H9 (cell line): Measurements from ENCODE around the gene UBE2N. TPM values are rescaled to one million over a fixed set of nuclear protein-coding genes. Genes with fewer than 3 reads are reported as not detected.

ENCODE experiments used
- DNase-seq: peaks from one replicate; pipeline ENCODE4 v3.0.0-alpha.2; 2017
- H2AFZ ChIP-seq: one replicate; pipeline ENCODE4 v1.6.1; 2013; ENCODE audit warnings: mild to moderate bottlenecking, low read length, control low read depth, moderate library complexity
- H2AK5ac ChIP-seq: 2 replicates; pipeline ENCODE4 v1.6.1; 2013; ENCODE audit warnings: low read length, control low read depth, mixed read lengths; ENCODE audit not compliant: insufficient read length
- H2BK120ac ChIP-seq: one replicate; pipeline ENCODE4 v1.6.1; 2013; ENCODE audit warnings: low read depth, mild to moderate bottlenecking, low read length, control low read depth, inconsistent platforms; ENCODE audit not compliant: poor library complexity, severe bottlenecking
- H2BK12ac ChIP-seq: 2 replicates; pipeline ENCODE4 v1.6.1; 2013; ENCODE audit warnings: low read length, control low read depth, mixed read lengths, low read depth; ENCODE audit not compliant: insufficient read length
- H2BK15ac ChIP-seq: 2 replicates; pipeline ENCODE4 v1.6.1; 2013; ENCODE audit warnings: low read depth, low read length, control low read depth
- H2BK20ac ChIP-seq: one replicate; pipeline ENCODE4 v1.6.1; 2013; ENCODE audit warnings: low read depth, mild to moderate bottlenecking, low read length, control low read depth, inconsistent platforms; ENCODE audit not compliant: poor library complexity, severe bottlenecking
- H2BK5ac ChIP-seq: 2 replicates; pipeline ENCODE4 v1.6.1; 2013; ENCODE audit warnings: low read length, control low read depth, mixed read lengths; ENCODE audit not compliant: insufficient read length
- H3K14ac ChIP-seq: 2 replicates; pipeline ENCODE4 v1.6.1; 2013; ENCODE audit warnings: low read length, control low read depth; ENCODE audit not compliant: insufficient read depth
- H3K18ac ChIP-seq: 2 replicates; pipeline ENCODE4 v1.6.1; 2013; ENCODE audit warnings: low read depth, mild to moderate bottlenecking, mixed read lengths, low read length, control low read depth; ENCODE audit not compliant: insufficient read length
- H3K23ac ChIP-seq: 2 replicates; pipeline ENCODE4 v1.6.1; 2013; ENCODE audit warnings: low read length, control low read depth, mixed read lengths, low read depth; ENCODE audit not compliant: insufficient read length
- H3K23me2 ChIP-seq: 2 replicates; pipeline ENCODE4 v1.6.1; 2013; ENCODE audit warnings: low read depth, mild to moderate bottlenecking, mixed read lengths, low read length, control low read depth; ENCODE audit not compliant: insufficient read length, poor library complexity, severe bottlenecking
- H3K27ac ChIP-seq: 2 replicates; pipeline ENCODE4 v1.5.1; 2013; ENCODE audit warnings: low read length, control low read depth, mixed read lengths, low read depth; ENCODE audit not compliant: insufficient read length
- H3K27me3 ChIP-seq: 2 replicates; pipeline ENCODE4 v1.6.1; 2013; ENCODE audit warnings: low read length, control low read depth, inconsistent platforms; ENCODE audit not compliant: insufficient read depth
- H3K4ac ChIP-seq: 2 replicates; pipeline ENCODE4 v1.6.1; 2013; ENCODE audit warnings: low read depth, mild to moderate bottlenecking, control low read depth, inconsistent platforms, low read length, moderate library complexity
- H3K4me1 ChIP-seq: 2 replicates; pipeline ENCODE4 v1.6.1; 2013; ENCODE audit warnings: low read length, control low read depth, inconsistent platforms; ENCODE audit not compliant: insufficient read depth
- H3K4me2 ChIP-seq: 2 replicates; pipeline ENCODE4 v1.6.1; 2013; ENCODE audit warnings: low read length, control low read depth, mixed read lengths; ENCODE audit not compliant: insufficient read length, insufficient read depth
- H3K56ac ChIP-seq: 2 replicates; pipeline ENCODE4 v1.6.1; 2013; ENCODE audit warnings: low read depth, mild to moderate bottlenecking, mixed read lengths, low read length, control low read depth; ENCODE audit not compliant: insufficient read length
- H3K79me1 ChIP-seq: 2 replicates; pipeline ENCODE4 v1.6.1; 2013; ENCODE audit warnings: low read depth, mild to moderate bottlenecking, moderate library complexity, low read length, control low read depth, inconsistent platforms; ENCODE audit not compliant: insufficient read depth, poor library complexity, severe bottlenecking
- H3K79me2 ChIP-seq: 2 replicates; pipeline ENCODE4 v1.6.1; 2013; ENCODE audit warnings: low read length, control low read depth, inconsistent platforms; ENCODE audit not compliant: insufficient read depth
- H3K9ac ChIP-seq: 2 replicates; pipeline ENCODE4 v1.6.1; 2013; ENCODE audit warnings: low read length, control low read depth, mixed read lengths; ENCODE audit not compliant: insufficient read length; ENCODE audit errors: extremely low read depth
- H3K9me3 ChIP-seq: one replicate; pipeline ENCODE4 v1.6.1; 2013; ENCODE audit warnings: low read depth, low read length, inconsistent platforms; ENCODE audit not compliant: control insufficient read depth
- H3T11ph ChIP-seq: one replicate; pipeline ENCODE4 v1.6.1; 2013; ENCODE audit warnings: mild to moderate bottlenecking, low read length, control low read depth, inconsistent platforms
- H4K20me1 ChIP-seq: one replicate; pipeline ENCODE4 v1.6.1; 2013; ENCODE audit not compliant: control insufficient read depth, insufficient read length, insufficient read depth
- H4K5ac ChIP-seq: 2 replicates; pipeline ENCODE4 v1.6.1; 2013; ENCODE audit warnings: low read depth, mild to moderate bottlenecking, mixed read lengths, low read length, control low read depth; ENCODE audit not compliant: insufficient read length
- H4K8ac ChIP-seq: replicated peaks from 2 replicates; pipeline ENCODE4 v1.6.1; 2013; ENCODE audit warnings: low read length, control low read depth, mixed read lengths, low read depth; ENCODE audit not compliant: insufficient read length
- H4K91ac ChIP-seq: 2 replicates; pipeline ENCODE4 v1.6.1; 2013; ENCODE audit warnings: low read depth, mild to moderate bottlenecking, moderate library complexity, mixed read lengths, low read length, control low read depth; ENCODE audit not compliant: insufficient read length
- H3K27ac Mint-ChIP-seq, 3 experiments: 2 replicates in 2 of 3; 3 replicates in 1 of 3; pipeline ENCODE4 v1.8.0; 2020 to 2021; ENCODE audit warnings: mixed read lengths in 3 of 3, mild to moderate bottlenecking in 1 of 3, moderate library complexity in 1 of 3
- H3K27me3 Mint-ChIP-seq: 2 replicates; pipeline ENCODE4 v1.8.0; 2021; ENCODE audit warnings: low read depth, mild to moderate bottlenecking, moderate library complexity, mixed read lengths
- H3K36me3 Mint-ChIP-seq, 3 experiments: 2 replicates in 2 of 3; 3 replicates in 1 of 3; pipeline ENCODE4 v1.8.0; 2020 to 2021; ENCODE audit warnings: low read depth in 3 of 3, mixed read lengths in 3 of 3; ENCODE audit not compliant: insufficient read depth in 1 of 3
- H3K4me1 Mint-ChIP-seq, 2 experiments: 2 replicates each; pipeline ENCODE4 v1.8.0; 2020; ENCODE audit warnings: mixed read lengths in 2 of 2
- H3K4me3 Mint-ChIP-seq, 2 experiments: 2 replicates in 1 of 2; 3 replicates in 1 of 2; pipeline ENCODE4 v1.8.0; 2020 to 2021; ENCODE audit warnings: mild to moderate bottlenecking in 2 of 2, mixed read lengths in 2 of 2, moderate library complexity in 1 of 2
- H3K9me3 Mint-ChIP-seq, 2 experiments: 2 replicates in 1 of 2; 3 replicates in 1 of 2; pipeline ENCODE4 v1.8.0; 2020; ENCODE audit warnings: mild to moderate bottlenecking in 2 of 2, mixed read lengths in 2 of 2, moderate library complexity in 1 of 2
- WGBS: extraction: QIAGEN DNeasy Blood & Tissue Kit; methylation state at CpG from one replicate; pipeline ENCODE4 v1.1.7; 2013; ENCODE audit warnings: missing lambda C conversion rate, low lambda C conversion rate, mixed read lengths; ENCODE audit not compliant: insufficient read length; ENCODE audit errors: extremely low coverage; 5-methylcytosine and 5-hydroxymethylcytosine counted together
- total RNA-seq: library from RNA; stranded (reverse); gene quantifications from 2 replicates; pipeline ENCODE4 v1.2.1, GENCODE V29; 2021
- TF ChIP-seq, protein P1 (sequence below): fragments of 200-600 bp; sonication (generic); conservative IDR thresholded peaks from 3 replicates; pipeline ENCODE4 v1.8.0; 2021; ENCODE audit warnings: antibody characterized with exemption, mild to moderate bottlenecking

The UBE2N gene
- total RNA-seq, 1 experiment from 2014 or later, result 192 TPM

DNA sequence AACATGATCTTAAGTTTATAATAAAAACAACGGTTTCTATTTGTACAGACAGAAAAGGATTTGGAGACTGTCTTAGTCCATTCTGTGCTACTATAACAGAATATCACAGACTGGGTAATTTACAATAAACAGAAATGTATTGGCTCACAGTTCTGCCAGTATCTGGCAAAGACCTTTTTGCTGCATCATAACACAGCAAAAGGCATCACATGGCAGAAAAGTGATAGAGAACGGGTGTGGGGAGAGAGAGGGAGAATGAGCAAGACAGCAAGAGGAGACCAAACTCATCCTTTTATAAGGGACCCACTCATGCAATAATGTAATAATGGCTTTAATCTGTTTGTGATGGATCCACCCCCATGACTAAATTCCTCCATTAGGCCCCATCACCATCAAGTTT, 81.1 kb downstream of the UBE2N start:
- Histone ChIP-seq H2AK5ac (no peak overlapping the region), H3K23me2 (no peaks in the 10 kb centered on the region), H2BK120ac (no peak overlapping the region), H3K56ac (no peak overlapping the region), H2BK12ac (no peak overlapping the region), H2BK15ac (no peak overlapping the region), H4K20me1 (no peaks in the 10 kb centered on the region), H4K5ac (no peak overlapping the region), H3K79me1 (no peaks in the 10 kb centered on the region), H3K79me2 (no peaks in the 10 kb centered on the region), H3K14ac (no peak overlapping the region), H3K9ac (no peak overlapping the region), H3K23ac (no peak overlapping the region), H3K27me3 (no peaks in the 10 kb centered on the region), H3K27ac (no peak overlapping the region), H3K4me1 (no peaks in the 10 kb centered on the region; the same call in 1 of the 2 replicates), H4K91ac (no peak overlapping the region), H3K9me3 (no peaks in the 10 kb centered on the region), H2BK20ac (no peak overlapping the region), H2BK5ac (no peak overlapping the region), H3K4ac (no peak overlapping the region), H2AFZ (no peak overlapping the region), H3K4me2 (no peak overlapping the region), H4K8ac (no peak overlapping the region), H3T11ph (no peak overlapping the region), H3K18ac (no peak overlapping the region)
- DNase-seq, result no peak
- Mint-ChIP-seq H3K4me3 (no peak overlapping the region), H3K27me3 (no peaks in the 10 kb centered on the region), H3K27ac (no peak overlapping the region), H3K36me3 (no peaks in the 10 kb centered on the region), H3K9me3 (no peaks in the 10 kb centered on the region), H3K4me1 (no peaks in the 10 kb centered on the region)
- TF ChIP-seq, protein P1, sequence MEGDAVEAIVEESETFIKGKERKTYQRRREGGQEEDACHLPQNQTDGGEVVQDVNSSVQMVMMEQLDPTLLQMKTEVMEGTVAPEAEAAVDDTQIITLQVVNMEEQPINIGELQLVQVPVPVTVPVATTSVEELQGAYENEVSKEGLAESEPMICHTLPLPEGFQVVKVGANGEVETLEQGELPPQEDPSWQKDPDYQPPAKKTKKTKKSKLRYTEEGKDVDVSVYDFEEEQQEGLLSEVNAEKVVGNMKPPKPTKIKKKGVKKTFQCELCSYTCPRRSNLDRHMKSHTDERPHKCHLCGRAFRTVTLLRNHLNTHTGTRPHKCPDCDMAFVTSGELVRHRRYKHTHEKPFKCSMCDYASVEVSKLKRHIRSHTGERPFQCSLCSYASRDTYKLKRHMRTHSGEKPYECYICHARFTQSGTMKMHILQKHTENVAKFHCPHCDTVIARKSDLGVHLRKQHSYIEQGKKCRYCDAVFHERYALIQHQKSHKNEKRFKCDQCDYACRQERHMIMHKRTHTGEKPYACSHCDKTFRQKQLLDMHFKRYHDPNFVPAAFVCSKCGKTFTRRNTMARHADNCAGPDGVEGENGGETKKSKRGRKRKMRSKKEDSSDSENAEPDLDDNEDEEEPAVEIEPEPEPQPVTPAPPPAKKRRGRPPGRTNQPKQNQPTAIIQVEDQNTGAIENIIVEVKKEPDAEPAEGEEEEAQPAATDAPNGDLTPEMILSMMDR, result no peak
- WGBS, result no CpG with 5 or more reads among the region's 2 CpGs
